Progenitor cell of endocrine pancreas (in vitro differentiated cells): ENCODE results near the gene CHKB. TPM values are rescaled to one million over a fixed set of nuclear protein-coding genes. Genes with fewer than 3 reads are reported as not detected.

Experiments
- DNase-seq: peaks from one replicate; pipeline ENCODE4 v3.0.0; 2021; ENCODE audit warnings: low spot score; ENCODE audit not compliant: unreplicated experiment
- H3K27ac Mint-ChIP-seq: 2 replicates; pipeline ENCODE4 v1.8.0; 2021; ENCODE audit warnings: mild to moderate bottlenecking, moderate library complexity, mixed read lengths
- H3K27me3 Mint-ChIP-seq: 2 replicates; pipeline ENCODE4 v1.8.0; 2021; ENCODE audit warnings: mixed read lengths
- H3K36me3 Mint-ChIP-seq: 2 replicates; pipeline ENCODE4 v1.8.0; 2022; ENCODE audit warnings: mixed read lengths; ENCODE audit not compliant: insufficient read depth
- H3K4me1 Mint-ChIP-seq: 2 replicates; pipeline ENCODE4 v1.8.0; 2021; ENCODE audit warnings: low read depth, mixed read lengths
- H3K4me3 Mint-ChIP-seq: 2 replicates; pipeline ENCODE4 v1.8.0; 2021; ENCODE audit warnings: low read depth, mild to moderate bottlenecking, moderate library complexity, mixed read lengths
- H3K9me3 Mint-ChIP-seq: 2 replicates; pipeline ENCODE4 v1.8.0; 2021; ENCODE audit warnings: low read depth, mixed read lengths
- total RNA-seq: library from RNA; stranded (reverse); gene quantifications from 2 replicates; pipeline ENCODE4 v1.2.1, GENCODE V29; 2021
- TF ChIP-seq, protein P1 (sequence below): fragments of 200-600 bp; sonication (generic); IDR thresholded peaks from one replicate; pipeline ENCODE4 v1.5.0; 2021; ENCODE audit warnings: antibody characterized with exemption, mild to moderate bottlenecking; ENCODE audit not compliant: unreplicated experiment

The CHKB gene
- total RNA-seq, 1 donor from 2014 or later = 132 TPM

DNA sequence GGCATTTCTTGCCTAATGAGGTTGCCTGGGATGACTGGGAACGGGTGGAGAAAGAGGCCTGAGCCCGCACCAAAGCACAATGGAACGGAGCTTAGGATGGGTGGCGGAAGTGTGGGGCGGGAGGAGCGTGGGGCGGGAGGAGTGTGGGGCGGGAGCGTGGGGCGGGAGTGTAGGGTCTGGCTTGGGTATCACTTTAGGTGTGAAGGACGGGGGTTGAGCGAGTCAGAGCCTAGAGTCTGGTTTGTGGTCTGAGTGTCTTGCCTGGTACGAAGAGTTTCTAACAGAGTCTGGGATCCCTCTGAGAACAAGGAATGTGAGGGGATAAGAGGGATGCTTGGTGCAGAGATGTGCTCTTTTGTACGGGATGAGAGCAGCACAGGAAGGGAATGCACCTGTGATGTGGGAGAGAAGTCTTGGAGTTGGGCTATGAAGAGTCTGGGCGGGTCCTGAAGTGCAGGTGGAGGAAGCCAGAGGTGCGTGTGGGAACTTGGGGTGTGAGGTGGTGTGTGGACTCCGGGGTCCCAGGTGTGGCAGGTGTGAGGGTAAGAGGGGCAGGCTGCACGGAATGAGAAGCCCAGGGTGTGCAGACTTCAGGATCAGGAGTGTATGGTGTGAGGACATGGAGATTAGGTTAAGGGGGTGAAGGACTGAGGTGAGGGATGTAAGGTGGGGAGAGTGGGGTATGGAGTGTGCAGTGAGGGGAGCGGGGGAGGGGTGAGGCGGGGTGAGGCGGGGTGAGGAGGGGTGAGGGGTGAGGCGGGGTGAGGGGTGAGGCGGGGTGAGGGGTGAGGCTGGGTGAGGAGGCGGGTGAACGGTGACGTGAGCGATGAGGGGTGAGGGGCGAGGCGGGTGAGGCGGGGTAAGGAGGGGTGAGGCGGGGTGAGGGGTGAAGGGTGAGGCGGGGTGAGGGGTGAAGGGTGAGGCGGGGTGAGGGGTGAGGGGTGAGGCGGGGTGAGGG is 21.0 kb downstream of the CHKB start:
- no peaks in the 10 kb centered on the region for H3K9me3 Mint-ChIP-seq
- no peak for DNase-seq
- TF ChIP-seq, protein P1, sequence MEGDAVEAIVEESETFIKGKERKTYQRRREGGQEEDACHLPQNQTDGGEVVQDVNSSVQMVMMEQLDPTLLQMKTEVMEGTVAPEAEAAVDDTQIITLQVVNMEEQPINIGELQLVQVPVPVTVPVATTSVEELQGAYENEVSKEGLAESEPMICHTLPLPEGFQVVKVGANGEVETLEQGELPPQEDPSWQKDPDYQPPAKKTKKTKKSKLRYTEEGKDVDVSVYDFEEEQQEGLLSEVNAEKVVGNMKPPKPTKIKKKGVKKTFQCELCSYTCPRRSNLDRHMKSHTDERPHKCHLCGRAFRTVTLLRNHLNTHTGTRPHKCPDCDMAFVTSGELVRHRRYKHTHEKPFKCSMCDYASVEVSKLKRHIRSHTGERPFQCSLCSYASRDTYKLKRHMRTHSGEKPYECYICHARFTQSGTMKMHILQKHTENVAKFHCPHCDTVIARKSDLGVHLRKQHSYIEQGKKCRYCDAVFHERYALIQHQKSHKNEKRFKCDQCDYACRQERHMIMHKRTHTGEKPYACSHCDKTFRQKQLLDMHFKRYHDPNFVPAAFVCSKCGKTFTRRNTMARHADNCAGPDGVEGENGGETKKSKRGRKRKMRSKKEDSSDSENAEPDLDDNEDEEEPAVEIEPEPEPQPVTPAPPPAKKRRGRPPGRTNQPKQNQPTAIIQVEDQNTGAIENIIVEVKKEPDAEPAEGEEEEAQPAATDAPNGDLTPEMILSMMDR = no peak
- peak overlapping the region; percentile 46 for H3K4me3 Mint-ChIP-seq
- H3K27ac Mint-ChIP-seq = peak overlapping the region; percentile 47
- H3K27me3 Mint-ChIP-seq = peaks cover 31% of the 10 kb centered on the region
- peaks cover 8% of the 10 kb centered on the region for H3K4me1 Mint-ChIP-seq
- H3K36me3 Mint-ChIP-seq = no peaks in the 10 kb centered on the region

DNA sequence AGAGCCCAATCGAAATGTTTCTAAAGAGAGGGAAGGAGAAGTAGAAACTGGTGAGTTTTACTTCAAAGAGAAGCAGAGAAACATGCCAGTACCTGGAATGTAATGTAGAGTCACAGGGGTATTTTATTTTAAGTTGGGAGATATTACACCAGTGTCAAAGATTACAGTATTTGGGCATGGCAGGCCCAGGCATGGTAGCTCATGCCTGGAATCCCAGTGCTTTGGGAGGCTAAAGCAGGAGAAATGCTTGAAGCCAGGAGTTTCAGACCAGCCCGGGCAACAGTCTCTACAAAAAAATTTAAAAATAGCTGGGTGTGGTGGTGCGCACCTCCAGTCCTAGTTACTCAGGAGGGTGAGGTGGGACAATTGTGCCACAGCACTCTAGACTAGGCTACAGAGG is 22.6 kb downstream of the CHKB start:
- Mint-ChIP-seq H3K9me3 (no peaks in the 10 kb centered on the region), H3K27me3 (peaks cover 44% of the 10 kb centered on the region), H3K36me3 (no peaks in the 10 kb centered on the region), H3K27ac (no peak overlapping the region), H3K4me3 (no peak overlapping the region), H3K4me1 (peaks cover 8% of the 10 kb centered on the region)
- TF ChIP-seq, protein P1 = no peak
- no peak for DNase-seq

DNA sequence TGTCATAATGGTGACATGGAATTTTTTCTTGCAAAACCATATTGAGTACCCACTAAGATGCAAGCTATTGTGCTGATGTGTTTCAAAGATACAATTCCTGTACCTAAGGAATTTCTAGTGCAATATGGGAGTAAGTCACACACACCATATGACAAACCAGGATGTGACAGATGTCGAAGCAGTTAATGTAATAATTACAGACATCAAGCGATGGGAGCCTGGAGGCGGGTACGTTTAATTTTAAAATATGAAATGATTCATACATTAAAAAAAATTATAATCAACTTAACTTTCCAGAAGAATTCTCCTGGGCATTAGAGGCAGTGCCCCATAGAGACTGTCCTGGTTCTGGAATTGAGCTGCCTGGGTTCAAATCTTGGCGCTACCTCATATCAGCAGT is 25.9 kb downstream of the CHKB start:
- DNase-seq = no peak
- TF ChIP-seq, protein P1 = no peak
- peaks cover 50% of the 10 kb centered on the region for H3K27me3 Mint-ChIP-seq
- no peak overlapping the region for H3K4me3 Mint-ChIP-seq
- no peak overlapping the region for H3K27ac Mint-ChIP-seq
- no peaks in the 10 kb centered on the region for H3K36me3 Mint-ChIP-seq
- H3K9me3 Mint-ChIP-seq = no peaks in the 10 kb centered on the region
- H3K4me1 Mint-ChIP-seq = no peaks in the 10 kb centered on the region

DNA sequence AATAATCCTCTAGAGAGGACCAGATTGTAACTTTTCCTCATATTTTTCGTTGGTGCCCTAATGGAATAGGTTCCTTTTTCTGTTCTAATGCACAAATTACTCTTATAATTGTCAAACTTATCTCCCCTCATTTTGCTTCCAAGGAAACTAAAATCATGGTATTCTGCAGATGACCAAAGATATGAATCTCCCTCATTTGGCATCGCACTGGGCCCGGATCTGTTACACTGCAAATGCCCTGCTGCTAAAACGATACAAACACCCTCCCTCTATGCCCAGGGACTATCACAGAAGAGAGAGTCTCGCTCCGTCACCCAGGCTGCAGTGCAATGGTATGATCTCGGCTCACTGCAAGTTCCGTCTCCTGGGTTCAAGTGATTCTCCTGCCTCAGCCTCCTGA is 29.3 kb downstream of the CHKB start:
- Mint-ChIP-seq H3K4me3 (no peak overlapping the region), H3K9me3 (no peaks in the 10 kb centered on the region), H3K27me3 (peaks cover 23% of the 10 kb centered on the region), H3K36me3 (no peaks in the 10 kb centered on the region), H3K27ac (no peak overlapping the region), H3K4me1 (no peaks in the 10 kb centered on the region)
- TF ChIP-seq, protein P1 = no peak
- no peak for DNase-seq

DNA sequence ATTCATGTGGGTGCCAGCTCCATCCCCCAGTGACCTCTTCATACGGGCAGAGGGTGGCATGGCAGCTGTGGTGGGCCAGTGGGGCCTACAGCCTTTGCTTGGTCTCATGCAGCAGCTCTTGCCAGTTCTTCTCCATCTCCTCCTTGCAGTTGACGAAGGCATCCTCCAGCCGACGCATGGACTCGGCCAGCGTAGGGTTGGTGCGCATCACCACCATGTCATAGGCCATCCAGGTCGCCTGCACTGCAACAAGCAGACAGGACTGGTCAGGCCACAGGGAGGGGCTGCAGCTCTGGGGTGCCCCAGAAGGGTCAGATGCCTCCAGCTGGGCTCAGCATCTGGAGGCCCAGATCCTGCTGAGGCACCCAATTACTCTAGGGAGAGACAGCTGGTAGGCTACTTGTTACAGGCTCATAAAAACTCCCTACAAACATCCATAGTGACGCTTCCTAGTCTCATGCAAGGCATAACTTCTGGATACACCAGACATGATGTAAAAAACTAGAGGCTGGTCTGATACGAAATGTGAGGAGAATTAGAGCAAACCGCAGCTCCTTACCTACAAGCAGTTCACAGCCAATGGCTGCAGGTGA is 31.4 kb downstream of the CHKB start:
- H3K4me3 Mint-ChIP-seq = no peak overlapping the region
- H3K4me1 Mint-ChIP-seq = no peaks in the 10 kb centered on the region
- H3K36me3 Mint-ChIP-seq = no peaks in the 10 kb centered on the region
- peaks cover 18% of the 10 kb centered on the region for H3K27me3 Mint-ChIP-seq
- TF ChIP-seq, protein P1 = no peak
- no peaks in the 10 kb centered on the region for H3K9me3 Mint-ChIP-seq
- DNase-seq = no peak
- H3K27ac Mint-ChIP-seq = no peak overlapping the region
